ENCODE data around the gene MTA1. TPM values are rescaled to one million over a fixed set of nuclear protein-coding genes. Genes with fewer than 3 reads are reported as not detected.

MTA1 gene
- total and polyA plus RNA-seq, 2 donors (not counting 1 experiment from before 2014, with no cell fraction given) = 137 to 147 TPM

- no peaks in the 10 kb centered on the region for H3K9me3 ChIP-seq (ENCODE audit: control extremely low read depth in 1 of 3, control insufficient read depth in 2 of 3, insufficient read depth in 1 of 3, low read length in 2 of 3)
- ATAC-seq (ENCODE audit: low read depth) (no peak), DNase-seq (no peak)
- H3K9ac ChIP-seq (ENCODE audit: low read length) = no peak overlapping the region
- intact Hi-C loops (cut with micrococcal nuclease) = loop anchor here (5.0 kb wide), 1 partner anchor 93 kb away; the partner anchor contains the start of gene BRF1
- Mint-ChIP-seq H3K27me3 (no peaks in the 10 kb centered on the region), H3K4me3 (no peak overlapping the region), H3K27ac (peak overlapping the region; percentile 32), H3K9me3 (ENCODE audit: insufficient read depth) (no peaks in the 10 kb centered on the region), H3K4me1 (peaks cover 24% of the 10 kb centered on the region)
- H3K36me3 ChIP-seq (replicated peaks in 1 of 2; ENCODE audit: control extremely low read depth in 1 of 2, control insufficient read depth in 1 of 2, extremely low read depth in 1 of 2, insufficient read depth in 2 of 2, low read length in 1 of 2) = peaks cover 0 to under 1% of the 10 kb centered on the region in 2 experiments
- peaks cover 2% of the 10 kb centered on the region for H4K20me1 ChIP-seq (ENCODE audit: control insufficient read depth, insufficient read depth, low read length, poor library complexity, severe bottlenecking)
- TF ChIP-seq EZH2 (IDR thresholded peaks at IDR 0.05; ENCODE audit: borderline replicate concordance, insufficient read depth, low read depth, low read length, poor library complexity, severe bottlenecking) = no peak
- no peak for TF ChIP-seq CTCF (IDR thresholded peaks at IDR 0.05)
- H2AFZ ChIP-seq (ENCODE audit: insufficient read depth, low read depth, low read length, poor library complexity, severe bottlenecking) = no peak overlapping the region
- CTCF ChIA-PET = no interaction called here
- H3K79me2 ChIP-seq (ENCODE audit: control insufficient read depth, insufficient read depth, low read length) = peaks cover 18% of the 10 kb centered on the region
- H3K4me3 ChIP-seq (ENCODE audit: control extremely low read depth in 1 of 5, extremely low read depth in 1 of 5, insufficient read depth in 1 of 5, low read depth in 2 of 5, low read length in 4 of 5) = no peak overlapping the region
- WGBS (ENCODE audit: insufficient coverage) = 90% methylated on average over 20 of the region's 25 CpGs
- no peak overlapping the region for H3K27ac ChIP-seq (ENCODE audit: low read length in 2 of 2)
- H3K27me3 ChIP-seq (replicated peaks in 1 of 4; ENCODE audit: control extremely low read depth in 1 of 4, control insufficient read depth in 3 of 4, insufficient read depth in 4 of 4, low read length in 3 of 4) = no peaks in the 10 kb centered on the region
- POLR2A ChIA-PET = no interaction called here
- peaks cover 24 to 32% of the 10 kb centered on the region in 2 donors for H3K4me1 ChIP-seq (ENCODE audit: control insufficient read depth in 2 of 2, insufficient read depth in 2 of 2, low read length in 2 of 2)
- no peak overlapping the region for H3K4me2 ChIP-seq (replicated peaks; ENCODE audit: low read depth, low read length, poor library complexity, severe bottlenecking)
Observed at GRCh38 chr14:105394714-105395537, 24.7 kb upstream of the MTA1 start.

GRCh38 chr14:105395538-105395854 is 24.1 kb upstream of the MTA1 start:
- Mint-ChIP-seq H3K4me3 (no peak overlapping the region), H3K27me3 (no peaks in the 10 kb centered on the region), H3K9me3 (ENCODE audit: insufficient read depth) (no peaks in the 10 kb centered on the region), H3K27ac (no peak overlapping the region), H3K4me1 (peaks cover 19% of the 10 kb centered on the region)
- DNase-seq (no peak), ATAC-seq (ENCODE audit: low read depth) (no peak)
- H3K27me3 ChIP-seq (replicated peaks in 1 of 4; ENCODE audit: control extremely low read depth in 1 of 4, control insufficient read depth in 3 of 4, insufficient read depth in 4 of 4, low read length in 3 of 4) = no peaks in the 10 kb centered on the region
- TF ChIP-seq EZH2 (IDR thresholded peaks at IDR 0.05; ENCODE audit: borderline replicate concordance, insufficient read depth, low read depth, low read length, poor library complexity, severe bottlenecking) = no peak
- no peak for TF ChIP-seq CTCF (IDR thresholded peaks at IDR 0.05)
- H3K79me2 ChIP-seq (ENCODE audit: control insufficient read depth, insufficient read depth, low read length) = peaks cover 18% of the 10 kb centered on the region
- no peak overlapping the region for H2AFZ ChIP-seq (ENCODE audit: insufficient read depth, low read depth, low read length, poor library complexity, severe bottlenecking)
- H3K36me3 ChIP-seq (replicated peaks in 1 of 2; ENCODE audit: control extremely low read depth in 1 of 2, control insufficient read depth in 1 of 2, extremely low read depth in 1 of 2, insufficient read depth in 2 of 2, low read length in 1 of 2) = peaks cover 0 to 2% of the 10 kb centered on the region in 2 experiments
- H3K4me1 ChIP-seq (ENCODE audit: control insufficient read depth in 2 of 2, insufficient read depth in 2 of 2, low read length in 2 of 2) = peaks cover 19 to 29% of the 10 kb centered on the region in 2 donors
- H4K20me1 ChIP-seq (ENCODE audit: control insufficient read depth, insufficient read depth, low read length, poor library complexity, severe bottlenecking) = peaks cover 5% of the 10 kb centered on the region
- intact Hi-C loops (cut with micrococcal nuclease) = loop anchor here (5.0 kb wide), 1 partner anchor 93 kb away; the partner anchor contains the start of gene BRF1
- no peak overlapping the region for H3K27ac ChIP-seq (ENCODE audit: low read length in 2 of 2)
- H3K9me3 ChIP-seq (ENCODE audit: control extremely low read depth in 1 of 3, control insufficient read depth in 2 of 3, insufficient read depth in 1 of 3, low read length in 2 of 3) = no peaks in the 10 kb centered on the region
- H3K9ac ChIP-seq (ENCODE audit: low read length) = no peak overlapping the region
- POLR2A ChIA-PET = interaction anchor here (0.6 kb wide), 1 partner anchor 25 kb away, joined by 3 read pairs; no protein-coding TSS in a partner anchor
- 97% methylated on average over 8 of the region's 8 CpGs for WGBS (ENCODE audit: insufficient coverage)
- no peak overlapping the region for H3K4me2 ChIP-seq (replicated peaks; ENCODE audit: low read depth, low read length, poor library complexity, severe bottlenecking)
- no peak overlapping the region for H3K4me3 ChIP-seq (ENCODE audit: control extremely low read depth in 1 of 5, extremely low read depth in 1 of 5, insufficient read depth in 1 of 5, low read depth in 2 of 5, low read length in 4 of 5)
- CTCF ChIA-PET = interaction anchor here (1.4 kb wide), 1 partner anchor 94 kb away, joined by 4 read pairs; no protein-coding TSS in a partner anchor
